HL-60/S4 treated with phorbol 12-myristate 13-acetate at 8.2 ng/mL for 4 days and 3 days (cell line): ENCODE results near the gene CELF3.

Experiments used
- in situ Hi-C: fragments of 300-500 bp; cut with MboI; formaldehyde crosslinking; loops from 2 replicates; pipeline ENCODE4 v1.15.0; 2022; ENCODE audit warnings: low sequenced_read_pairs

CELF3 gene

GRCh38 chr1:151720974-151721787, 4.6 kb upstream of the CELF3 start, which contains the start of gene RIIAD1:
Gene RIIAD1 (plus strand): TSS chr1:151721522. CDS start chr1:151721537, 15 bp downstream.
- in situ Hi-C loops: no loop called here

- in situ Hi-C loops: no loop called here
Measured at GRCh38 chr1:151720554-151720953, 4.0 kb upstream of the CELF3 start.

GRCh38 chr1:151720125-151720524, 3.5 kb upstream of the CELF3 start:
- in situ Hi-C loops: no loop called here

- in situ Hi-C loops: no loop called here
Measured at GRCh38 chr1:151718666-151719065, 2.1 kb upstream of the CELF3 start.

- in situ Hi-C loops: no loop called here
Measured at GRCh38 chr1:151718011-151718431, 1.4 kb upstream of the CELF3 start.

- in situ Hi-C loops: no loop called here
Measured at GRCh38 chr1:151716405-151716762, 219 bp downstream of the CELF3 start.

GRCh38 chr1:151715726-151716404, 738 bp downstream of the CELF3 start:
- in situ Hi-C loops: no loop called here

GRCh38 chr1:151714820-151715725, 1.5 kb downstream of the CELF3 start:
- in situ Hi-C loops: no loop called here

- in situ Hi-C loops: no loop called here
Measured at GRCh38 chr1:151713874-151714273, 2.7 kb downstream of the CELF3 start.

GRCh38 chr1:151713044-151713443, 3.6 kb downstream of the CELF3 start:
- in situ Hi-C loops: no loop called here

- in situ Hi-C loops: no loop called here
Measured at GRCh38 chr1:151711951-151712350, 4.7 kb downstream of the CELF3 start.

- in situ Hi-C loops: no loop called here
Measured at GRCh38 chr1:151711044-151711800, 5.4 kb downstream of the CELF3 start.

GRCh38 chr1:151710187-151710840, 6.3 kb downstream of the CELF3 start:
- in situ Hi-C loops: no loop called here

GRCh38 chr1:151708891-151709290, 7.7 kb downstream of the CELF3 start:
- in situ Hi-C loops: no loop called here

GRCh38 chr1:151707541-151708065, 9.0 kb downstream of the CELF3 start:
- in situ Hi-C loops: no loop called here

GRCh38 chr1:151706464-151707415, 9.9 kb downstream of the CELF3 start:
- in situ Hi-C loops: no loop called here

- in situ Hi-C loops: no loop called here
Measured at GRCh38 chr1:151705753-151706463, 10.7 kb downstream of the CELF3 start.

- in situ Hi-C loops: no loop called here
Measured at GRCh38 chr1:151705146-151705545, 11.5 kb downstream of the CELF3 start.
